HepG2 (cell line): ENCODE results near the gene WDR5B. TPM values are rescaled to one million over a fixed set of nuclear protein-coding genes. Genes with fewer than 3 reads are reported as not detected.

Source experiments
- AKAP8 ChIP-seq: sonication (generic); formaldehyde crosslinking; IDR thresholded peaks from 2 replicates; pipeline ENCODE4 v1.5.1; 2020; ENCODE audit warnings: mild to moderate bottlenecking, missing genetic modification reagents
- FOXM1 ChIP-seq: sonication (generic); formaldehyde crosslinking; IDR thresholded peaks from 2 replicates; pipeline ENCODE4 v1.5.0; 2020; ENCODE audit warnings: missing genetic modification reagents
- IRF1 ChIP-seq: sonication (generic); formaldehyde crosslinking; IDR thresholded peaks from 2 replicates; pipeline ENCODE4 v1.4.0; 2020; ENCODE audit warnings: low read depth, mild to moderate bottlenecking, missing genetic modification reagents
- KAT2B ChIP-seq: fragments of 150-350 bp; IDR thresholded peaks from 2 replicates; pipeline ENCODE4 v1.6.1; 2014; ENCODE audit warnings: low read depth, low read length, borderline replicate concordance
- MAFK ChIP-seq, 2 experiments: IDR thresholded peaks in 1 of 2; conservative IDR thresholded peaks in 1 of 2; 2 replicates each; pipeline ENCODE4 v1.6.1; 2011; ENCODE audit warnings: improper control_type of control experiment in 2 of 2, low read length in 2 of 2
- MEIS2 ChIP-seq: sonication (generic); formaldehyde crosslinking; IDR thresholded peaks from 2 replicates; pipeline ENCODE4 v1.9.0; 2021; ENCODE audit warnings: mild to moderate bottlenecking, missing genetic modification reagents
- MLLT10 ChIP-seq: sonication (generic); formaldehyde crosslinking; IDR thresholded peaks from 2 replicates; pipeline ENCODE4 v1.4.0; 2020; ENCODE audit warnings: missing genetic modification reagents
- PHF5A ChIP-seq: IDR thresholded peaks from one replicate; pipeline ENCODE4 v1.6.1; 2018; ENCODE audit warnings: low read depth, missing genetic modification reagents; ENCODE audit not compliant: unreplicated experiment
- PTBP1 ChIP-seq: fragments of 200-400 bp; formaldehyde crosslinking; IDR thresholded peaks from 2 replicates; pipeline ENCODE4 v1.6.1; 2018; ENCODE audit warnings: low read length, low read depth; ENCODE audit not compliant: poor library complexity, severe bottlenecking
- RERE ChIP-seq: IDR thresholded peaks from 2 replicates; pipeline ENCODE4 v1.6.1; 2016; ENCODE audit warnings: low read depth, missing genetic modification reagents, missing compliant biosample characterization
- SMAD1 ChIP-seq: sonication (generic); formaldehyde crosslinking; IDR thresholded peaks from 2 replicates; pipeline ENCODE4 v1.4.0; 2020; ENCODE audit warnings: missing genetic modification reagents, low read depth, mild to moderate bottlenecking, borderline replicate concordance
- SP5 ChIP-seq: IDR thresholded peaks from 2 replicates; pipeline ENCODE4 v1.6.1; 2016; ENCODE audit warnings: low read depth, borderline replicate concordance
- TOE1 ChIP-seq: sonication (generic); formaldehyde crosslinking; IDR thresholded peaks from 2 replicates; pipeline ENCODE4 v1.4.0; 2020; ENCODE audit warnings: mild to moderate bottlenecking, missing genetic modification reagents
- ZMAT5 ChIP-seq: sonication (generic); formaldehyde crosslinking; IDR thresholded peaks from 2 replicates; pipeline ENCODE4 v1.5.0; 2020; ENCODE audit warnings: mild to moderate bottlenecking, low read depth, missing genetic modification reagents, borderline replicate concordance
- ZNF101 ChIP-seq: sonication (generic); formaldehyde crosslinking; IDR thresholded peaks from 2 replicates; pipeline ENCODE4 v1.4.0; 2020; ENCODE audit warnings: mild to moderate bottlenecking, low read depth, missing genetic modification reagents, borderline replicate concordance
- ZNF138 ChIP-seq: sonication (generic); formaldehyde crosslinking; IDR thresholded peaks from 2 replicates; pipeline ENCODE4 v1.5.0; 2020; ENCODE audit warnings: mild to moderate bottlenecking, low read depth, missing genetic modification reagents
- ZNF256 ChIP-seq: sonication (generic); formaldehyde crosslinking; conservative IDR thresholded peaks from 2 replicates; pipeline ENCODE4 v1.4.0; 2020; ENCODE audit warnings: missing genetic modification reagents
- ZNF552 ChIP-seq: sonication (generic); formaldehyde crosslinking; IDR thresholded peaks from 2 replicates; pipeline ENCODE4 v1.9.0; 2022; ENCODE audit warnings: missing genetic modification reagents, mild to moderate bottlenecking, borderline replicate concordance
- ZNF576 ChIP-seq: sonication (generic); formaldehyde crosslinking; IDR thresholded peaks from 2 replicates; pipeline ENCODE4 v1.4.0; 2020; ENCODE audit warnings: mild to moderate bottlenecking, missing genetic modification reagents
- ZNF776 ChIP-seq: sonication (generic); formaldehyde crosslinking; IDR thresholded peaks from 2 replicates; pipeline ENCODE4 v1.4.0; 2020; ENCODE audit warnings: mild to moderate bottlenecking, missing genetic modification reagents
- polyA plus RNA-seq, 8 experiments: library from polyadenylated mRNA; depleted of rRNA in 3 of 8; stranded (reverse) in 7 of 8; unstranded in 1 of 8; fragments of >200 nt; fragmentation: Illumina TruSeq in 4 of 8; extraction: Trizol in 4 of 8; gene quantifications; 2 replicates each; pipeline versions ENCODE4 v1.2.1 to v1.2.3, GENCODE V29; 2011 to 2016; ENCODE audit warnings: low read depth in 4 of 8, missing spikeins in 1 of 8, mixed read lengths in 1 of 8; ENCODE audit not compliant: insufficient read depth in 1 of 8
- total RNA-seq, 5 experiments: library from RNA; depleted of rRNA; stranded (reverse); fragments of >200 nt; fragmentation: Illumina TruSeq; extraction: Trizol; gene quantifications; 2 replicates each; pipeline ENCODE4 v1.2.3, GENCODE V29; 2016; ENCODE audit warnings: low read depth in 1 of 5

WDR5B gene
- total and polyA plus RNA-seq, 2 of the 13 experiments (the other 11 are each of a cell fraction or from before 2014, with no cell fraction given), result 2.5 to 3.6 TPM

- TF ChIP-seq RERE (no peak), PHF5A (CRISPR knock-in tag) (peak; percentile 55), ZNF776 (CRISPR knock-in tag) (no peak), ZNF138 (CRISPR knock-in tag) (no peak), ZNF552 (CRISPR knock-in tag) (no peak), ZMAT5 (CRISPR knock-in tag) (no peak), PTBP1 (no peak), ZNF101 (CRISPR knock-in tag) (no peak), TOE1 (CRISPR knock-in tag) (no peak), ZNF256 (CRISPR knock-in tag) (no peak), MEIS2 (CRISPR knock-in tag) (no peak), MAFK (conservative IDR thresholded peaks at IDR 0.05 in 1 of 2, IDR thresholded peaks at IDR 0.05 in 1 of 2; ENCODE audit: low read length in 2 of 2) (no peak), SMAD1 (no peak), AKAP8 (CRISPR knock-in tag) (no peak), KAT2B (no peak), MLLT10 (no peak), IRF1 (CRISPR knock-in tag) (no peak), FOXM1 (no peak), SP5 (CRISPR knock-in tag) (no peak), ZNF576 (CRISPR knock-in tag) (no peak)
These were observed 24.0 kb downstream of the WDR5B start (continued) for GRCh38 chr3:122391681-122392446.
